PFSK-1 (cell line): ENCODE measurements around the gene HMCN2.

Experiments used
- FOXP2 ChIP-seq: optimal IDR thresholded peaks from 2 replicates; pipeline ENCODE3; 2011; ENCODE audit warnings: borderline replicate concordance, control low read depth, inconsistent platforms; ENCODE audit not compliant: insufficient read depth; ENCODE audit errors: extremely low read length, extremely low read depth
- POLR2AphosphoS5 ChIP-seq: IDR thresholded peaks from 2 replicates; pipeline ENCODE4 v1.6.1; 2012; ENCODE audit warnings: low read depth, mild to moderate bottlenecking, control low read depth, low read length, moderate library complexity
- SIN3A ChIP-seq: IDR thresholded peaks from 2 replicates; pipeline ENCODE4 v1.6.1; 2012; ENCODE audit warnings: mild to moderate bottlenecking, low read length, moderate library complexity, borderline replicate concordance; ENCODE audit not compliant: insufficient read depth
- TAF1 ChIP-seq: IDR thresholded peaks from 2 replicates; pipeline ENCODE4 v1.6.1; 2012; ENCODE audit warnings: low read length, control low read depth, borderline replicate concordance; ENCODE audit not compliant: insufficient read depth
- TF ChIP-seq, protein P1 (sequence below), 2 experiments: IDR thresholded peaks; 2 replicates each; pipeline versions ENCODE4 v1.6.1 to v1.8.0; 2011 to 2012; ENCODE audit warnings: low read depth in 2 of 2, low read length in 2 of 2, control low read depth in 1 of 2, inconsistent platforms in 1 of 2, mild to moderate bottlenecking in 1 of 2, moderate library complexity in 1 of 2; ENCODE audit not compliant: insufficient read depth in 1 of 2

The HMCN2 gene

GRCh38 chr9:130402243-130402642, 136.7 kb downstream of the HMCN2 start:
- TF ChIP-seq TAF1 (no peak), SIN3A (no peak), POLR2AphosphoS5 (no peak), FOXP2 (no peak)
- TF ChIP-seq, protein P1, sequence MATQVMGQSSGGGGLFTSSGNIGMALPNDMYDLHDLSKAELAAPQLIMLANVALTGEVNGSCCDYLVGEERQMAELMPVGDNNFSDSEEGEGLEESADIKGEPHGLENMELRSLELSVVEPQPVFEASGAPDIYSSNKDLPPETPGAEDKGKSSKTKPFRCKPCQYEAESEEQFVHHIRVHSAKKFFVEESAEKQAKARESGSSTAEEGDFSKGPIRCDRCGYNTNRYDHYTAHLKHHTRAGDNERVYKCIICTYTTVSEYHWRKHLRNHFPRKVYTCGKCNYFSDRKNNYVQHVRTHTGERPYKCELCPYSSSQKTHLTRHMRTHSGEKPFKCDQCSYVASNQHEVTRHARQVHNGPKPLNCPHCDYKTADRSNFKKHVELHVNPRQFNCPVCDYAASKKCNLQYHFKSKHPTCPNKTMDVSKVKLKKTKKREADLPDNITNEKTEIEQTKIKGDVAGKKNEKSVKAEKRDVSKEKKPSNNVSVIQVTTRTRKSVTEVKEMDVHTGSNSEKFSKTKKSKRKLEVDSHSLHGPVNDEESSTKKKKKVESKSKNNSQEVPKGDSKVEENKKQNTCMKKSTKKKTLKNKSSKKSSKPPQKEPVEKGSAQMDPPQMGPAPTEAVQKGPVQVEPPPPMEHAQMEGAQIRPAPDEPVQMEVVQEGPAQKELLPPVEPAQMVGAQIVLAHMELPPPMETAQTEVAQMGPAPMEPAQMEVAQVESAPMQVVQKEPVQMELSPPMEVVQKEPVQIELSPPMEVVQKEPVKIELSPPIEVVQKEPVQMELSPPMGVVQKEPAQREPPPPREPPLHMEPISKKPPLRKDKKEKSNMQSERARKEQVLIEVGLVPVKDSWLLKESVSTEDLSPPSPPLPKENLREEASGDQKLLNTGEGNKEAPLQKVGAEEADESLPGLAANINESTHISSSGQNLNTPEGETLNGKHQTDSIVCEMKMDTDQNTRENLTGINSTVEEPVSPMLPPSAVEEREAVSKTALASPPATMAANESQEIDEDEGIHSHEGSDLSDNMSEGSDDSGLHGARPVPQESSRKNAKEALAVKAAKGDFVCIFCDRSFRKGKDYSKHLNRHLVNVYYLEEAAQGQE (IDR thresholded peaks at IDR 0.05; ENCODE audit: insufficient read depth in 1 of 2, low read depth in 2 of 2, low read length in 2 of 2) = no peak

GRCh38 chr9:130402645-130403440, 137.3 kb downstream of the HMCN2 start:
- TF ChIP-seq, protein P1 (IDR thresholded peaks at IDR 0.05; ENCODE audit: insufficient read depth in 1 of 2, low read depth in 2 of 2, low read length in 2 of 2) = no peak
- no peak for TF ChIP-seq SIN3A
- TF ChIP-seq TAF1 = no peak
- TF ChIP-seq FOXP2 = no peak
- no peak for TF ChIP-seq POLR2AphosphoS5

- TF ChIP-seq TAF1 (no peak), FOXP2 (no peak), POLR2AphosphoS5 (no peak), SIN3A (no peak)
- TF ChIP-seq, protein P1 (IDR thresholded peaks at IDR 0.05; ENCODE audit: insufficient read depth in 1 of 2, low read depth in 2 of 2, low read length in 2 of 2) = no peak
These were observed 140.2 kb downstream of the HMCN2 start for GRCh38 chr9:130405657-130406257.

DNA sequence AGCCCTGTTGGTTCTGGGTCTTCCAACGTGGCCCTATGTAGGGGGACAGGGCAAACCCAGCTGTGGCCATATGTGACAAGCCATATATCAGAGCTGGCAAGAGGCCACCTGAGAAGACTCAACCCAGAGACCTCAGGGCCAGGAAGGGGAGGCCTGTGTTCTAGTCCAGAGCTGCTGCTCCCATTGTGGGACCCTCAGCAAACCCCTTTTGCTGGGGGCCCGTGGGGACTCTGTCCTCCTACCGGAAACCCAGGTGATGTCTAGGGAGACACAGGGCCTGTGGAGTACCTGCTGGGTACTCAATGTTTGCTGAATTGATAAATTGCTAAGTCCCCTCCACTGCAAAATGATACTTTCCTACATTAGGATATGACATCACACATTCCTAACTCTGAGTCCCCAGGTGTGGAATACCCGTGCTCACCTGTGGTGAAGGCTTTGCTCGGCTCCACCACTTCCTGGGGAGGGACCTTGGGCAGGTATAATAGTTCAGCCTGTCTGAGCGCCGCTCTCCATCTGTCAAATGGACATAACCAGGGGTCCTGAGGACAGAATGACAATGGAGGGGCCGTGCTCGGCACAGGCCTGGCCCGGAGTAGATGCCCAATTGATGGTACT, 140.8 kb downstream of the HMCN2 start:
- TF ChIP-seq, protein P1 (IDR thresholded peaks at IDR 0.05; ENCODE audit: insufficient read depth in 1 of 2, low read depth in 2 of 2, low read length in 2 of 2) = no peak
- no peak for TF ChIP-seq FOXP2
- no peak for TF ChIP-seq POLR2AphosphoS5
- TF ChIP-seq TAF1 = no peak
- no peak for TF ChIP-seq SIN3A
